K562 (cell line): ENCODE results near the gene PHLDA3. TPM values are rescaled to one million over a fixed set of nuclear protein-coding genes. Genes with fewer than 3 reads are reported as not detected.
A peak's percentile ranks its signal among the peaks of the same experiment; 100 is the strongest.

Experiments
- ATAC-seq: fragments of 200-7000 bp; cut with Tn5 transposase; 3 replicates; pipeline ENCODE4 v1.9.1; 2020; ENCODE audit warnings: moderate library complexity
- BruUV-seq: library from RNA; stranded (reverse); fragments of 400-500 nt; replicated peaks from 2 replicates; lab custom pipeline; 2021; lab: Mats Ljungman, UMichigan
- CTCF ChIA-PET: fragments of 300-600 bp; formaldehyde crosslinking; extraction: SDS; loops from one replicate; lab custom pipeline; 2021; ENCODE audit warnings: low intra/inter-chr PET ratio; lab: Yijun Ruan, JAX
- POLR2A ChIA-PET: fragments of 300-600, 350-650 bp; sonication (Branson Sonifier 250); formaldehyde crosslinking; extraction: SDS; loops from one replicate; lab custom pipeline; 2021; ENCODE audit warnings: antibody characterized with exemption, inconsistent platforms; lab: Yijun Ruan, JAX
- DNase-seq, 4 experiments: peaks; one replicate each; pipeline versions ENCODE4 v3.0.0 to v3.0.0-alpha.2; 2011 to 2018; ENCODE audit warnings: low spot score in 3 of 4, mixed read lengths in 3 of 4; ENCODE audit errors: extremely low read depth in 1 of 4
- FAIRE-seq: peaks from 2 replicates; lab custom pipeline; 2011; peaks lifted over from hg19 to GRCh38; lab: Jason Lieb, UNC
- H2AFZ ChIP-seq: 2 replicates; pipeline ENCODE4 v1.6.0; 2011; ENCODE audit warnings: low read depth, low read length, control low read depth, inconsistent platforms
- H3K27ac ChIP-seq: fragments of 200-600 bp; 3 replicates; pipeline ENCODE4 v1.8.0; 2011; ENCODE audit warnings: low read depth, mild to moderate bottlenecking, control low read depth, inconsistent platforms, low read length, moderate library complexity, mixed read lengths; ENCODE audit errors: extremely low read depth
- H3K27me3 ChIP-seq, 2 experiments: fragments of 300-600 bp in 1 of 2; 2 replicates in 1 of 2; 3 replicates in 1 of 2; pipeline versions ENCODE4 v1.6.0 to v1.8.0; 2011; ENCODE audit warnings: inconsistent platforms in 2 of 2, low read length in 2 of 2, mild to moderate bottlenecking in 1 of 2, mixed read lengths in 1 of 2, moderate library complexity in 1 of 2; ENCODE audit not compliant: control insufficient read depth in 2 of 2, insufficient read depth in 2 of 2
- H3K36me3 ChIP-seq: fragments of 300-600 bp; 3 replicates; pipeline ENCODE4 v1.8.0; 2011; ENCODE audit warnings: mild to moderate bottlenecking, low read length, inconsistent platforms; ENCODE audit not compliant: control insufficient read depth, insufficient read depth
- H3K4me1 ChIP-seq, 2 experiments: fragments of 200-600 bp in 1 of 2; replicated peaks in 1 of 2; 2 replicates in 1 of 2; 3 replicates in 1 of 2; pipeline versions ENCODE4 v1.5.1 to v1.8.0; 2011; ENCODE audit warnings: inconsistent platforms in 2 of 2, low read length in 2 of 2, mild to moderate bottlenecking in 1 of 2, mixed read lengths in 1 of 2, moderate library complexity in 1 of 2; ENCODE audit not compliant: control insufficient read depth in 2 of 2, insufficient read depth in 2 of 2
- H3K4me2 ChIP-seq: 2 replicates; pipeline ENCODE4 v1.6.1; 2011; ENCODE audit warnings: low read length, control low read depth, inconsistent platforms, mixed read lengths; ENCODE audit not compliant: insufficient read depth
- H3K4me3 ChIP-seq: fragments of 200-600 bp; sonication (generic), shearing (Covaris generic); 2 replicates; pipeline ENCODE4 v1.5.1; 2016; ENCODE audit warnings: control low read depth, inconsistent platforms
- H3K79me2 ChIP-seq: fragments of 200-600 bp; 3 replicates; pipeline ENCODE4 v1.8.0; 2011; ENCODE audit warnings: low read length, inconsistent platforms; ENCODE audit not compliant: control insufficient read depth, insufficient read depth
- H3K9ac ChIP-seq, 2 experiments: 2 replicates each; pipeline versions ENCODE4 v1.6.0 to v1.6.1; 2011; ENCODE audit warnings: low read depth in 2 of 2, low read length in 2 of 2, control low read depth in 1 of 2, inconsistent platforms in 1 of 2, mild to moderate bottlenecking in 1 of 2, mixed read lengths in 1 of 2; ENCODE audit not compliant: insufficient read depth in 1 of 2
- H3K9me1 ChIP-seq: one replicate; pipeline ENCODE4 v1.6.0; 2011; ENCODE audit warnings: inconsistent platforms, mild to moderate bottlenecking, low read length, moderate library complexity; ENCODE audit not compliant: control insufficient read depth, insufficient read depth
- H3K9me3 ChIP-seq: replicated peaks from 2 replicates; pipeline ENCODE4 v1.5.1; 2011; ENCODE audit warnings: low read depth, low read length, inconsistent platforms; ENCODE audit not compliant: control insufficient read depth, insufficient read depth
- H4K20me1 ChIP-seq: replicated peaks from 2 replicates; pipeline ENCODE4 v1.6.1; 2011; ENCODE audit warnings: low read length, inconsistent platforms, mixed read lengths; ENCODE audit not compliant: control insufficient read depth, insufficient read depth
- ARID3A ChIP-seq: IDR thresholded peaks from 2 replicates; pipeline ENCODE4 v1.6.1; 2012; ENCODE audit warnings: low read depth, low read length, improper control_type of control experiment, borderline replicate concordance
- CTCF ChIP-seq, 3 experiments: IDR thresholded peaks in 2 of 3; conservative IDR thresholded peaks in 1 of 3; 2 replicates each; pipeline ENCODE4 v1.5.1; 2011 to 2012; ENCODE audit warnings: low read length in 3 of 3, mild to moderate bottlenecking in 3 of 3, control low read depth in 2 of 3, improper control_type of control experiment in 1 of 3, inconsistent platforms in 1 of 3, low read depth in 1 of 3, mixed read lengths in 1 of 3, moderate library complexity in 1 of 3; ENCODE audit not compliant: insufficient read depth in 2 of 3
- IRF9 ChIP-seq: fragments of 450-650 bp; IDR thresholded peaks from 2 replicates; pipeline ENCODE4 v1.6.1; 2016; ENCODE audit warnings: missing biosample characterization, missing genetic modification characterization
- MBD2 ChIP-seq: sonication (generic); IDR thresholded peaks from 2 replicates; pipeline ENCODE4 v1.6.1; 2016; ENCODE audit warnings: low read depth, borderline replicate concordance
- NFIC ChIP-seq: fragments of 450-650 bp; IDR thresholded peaks from 2 replicates; pipeline ENCODE4 v1.6.1; 2017; ENCODE audit warnings: mild to moderate bottlenecking, inconsistent platforms
- NUFIP1 ChIP-seq: fragments of 450-650 bp; IDR thresholded peaks from 2 replicates; pipeline ENCODE4 v1.6.1; 2018; ENCODE audit not compliant: partially characterized antibody
- RAD21 ChIP-seq, 2 experiments: fragments of 250-450 bp in 1 of 2; fragments of 450-650 bp in 1 of 2; sonication (Bioruptor Pico) in 1 of 2; formaldehyde crosslinking in 1 of 2; IDR thresholded peaks in 1 of 2; conservative IDR thresholded peaks in 1 of 2; 2 replicates each; pipeline versions ENCODE4 v1.4.0 to v1.8.0; 2020 to 2022; ENCODE audit warnings: mild to moderate bottlenecking in 2 of 2, moderate library complexity in 1 of 2
- SRF ChIP-seq, 2 experiments: fragments of 250-450, 450-650 bp in 1 of 2; sonication (Bioruptor Pico) in 1 of 2; sonication (generic) in 1 of 2; formaldehyde crosslinking; IDR thresholded peaks; 2 replicates each; pipeline versions ENCODE4 v1.5.0 to v1.5.1; 2020 to 2022; ENCODE audit warnings: mild to moderate bottlenecking in 1 of 2, missing genetic modification reagents in 1 of 2
- WGBS: fragments of 100-300 bp; shearing (Covaris generic); methylation state at CpG from one replicate; pipeline ENCODE4 v1.1.6; 2016; ENCODE audit warnings: low coverage, mixed read lengths; ENCODE audit not compliant: insufficient coverage; ENCODE audit errors: missing lambda C conversion rate; 5-methylcytosine and 5-hydroxymethylcytosine counted together
- in situ Hi-C: fragments of 300-500 bp; cut with MboI; formaldehyde crosslinking; loops from 4 replicates; pipeline ENCODE4 v1.15.0; 2018; ENCODE audit warnings: inconsistent platforms, mixed read lengths
- intact Hi-C: fragments of 100-400 bp; cut with micrococcal nuclease; formaldehyde crosslinking; loops from 2 replicates; pipeline ENCODE4 v1.14.2; 2022
- polyA plus RNA-seq, 8 experiments: library from polyadenylated mRNA; depleted of rRNA in 4 of 8; stranded (reverse) in 5 of 8; unstranded in 3 of 8; fragments of >200 nt; fragmentation: Nextera tagmentation in 2 of 8; fragmentation: Illumina TruSeq in 1 of 8; extraction: Ambion mirVana in 2 of 8; extraction: Trizol in 1 of 8; gene quantifications; 2 replicates each; pipeline versions ENCODE4 v1.2.1 to v1.2.3, GENCODE V29; 2011 to 2014; ENCODE audit warnings: inconsistent platforms in 1 of 8, missing spikeins in 1 of 8
- total RNA-seq, 7 experiments: library from RNA; depleted of rRNA in 6 of 7; stranded (reverse); fragments of >200 nt in 6 of 7; fragmentation: Illumina TruSeq in 2 of 7; extraction: Trizol in 2 of 7; gene quantifications; 2 replicates each; pipeline versions ENCODE4 v1.2.1 to v1.2.3, GENCODE V29; 2011 to 2021; ENCODE audit warnings: low replicate concordance in 1 of 7

The PHLDA3 gene
- total and polyA plus RNA-seq, 9 of the 15 experiments (the other 6 are each of a cell fraction or from before 2014, with no cell fraction given): 0.11 to 0.27 TPM; not detected in 7

- Histone ChIP-seq H3K9me3 (no peaks in the 10 kb centered on the region), H3K4me3 (no peak overlapping the region), H3K4me1 (peaks cover 14 to 26% of the 10 kb centered on the region in 2 experiments), H3K36me3 (no peaks in the 10 kb centered on the region), H3K9me1 (peaks cover 3% of the 10 kb centered on the region), H3K9ac (0 out of 4 replicates have a peak overlapping the region, but pooled peaks of 1 of the 2 experiments have one; percentile 28), H3K4me2 (no peak overlapping the region), H3K27me3 (peaks cover 22 to 33% of the 10 kb centered on the region in 2 experiments; a peak in 4 of 5 replicates), H3K27ac (no peak overlapping the region), H4K20me1 (no peaks in the 10 kb centered on the region), H3K79me2 (no peaks in the 10 kb centered on the region), H2AFZ (no peak overlapping the region)
- FAIRE-seq (no peak), DNase-seq (no peak), ATAC-seq (no peak)
- ChIA-PET POLR2A (interaction anchor here (0.6 kb wide), 1 partner anchor 9 kb away, joined by 3 read pairs; no protein-coding TSS in a partner anchor), CTCF (no interaction called here)
- no TSS peak for BruUV-seq
- WGBS: 9% methylated on average over 9 of the region's 9 CpGs
- intact Hi-C loops: no loop called here
- in situ Hi-C loops: no loop called here
- TF ChIP-seq NFIC (peak; percentile 70; the same call in 1 of the 2 replicates), SRF (CRISPR knock-in tag; IDR thresholded peaks at IDR 0.05) (no peak)
- TF ChIP-seq, all 486 proteins: peak for 1
These were observed 3.2 kb downstream of the PHLDA3 start for GRCh38 chr1:201465698-201466290.

GRCh38 chr1:201463071-201463552 is 5.9 kb downstream of the PHLDA3 start:
- H3K79me2 ChIP-seq: no peaks in the 10 kb centered on the region
- no peaks in the 10 kb centered on the region for H3K9me3 ChIP-seq
- ChIA-PET CTCF (interaction anchor here (1.1 kb wide), 1 partner anchor 50 kb away, joined by 3 read pairs; no protein-coding TSS in a partner anchor), POLR2A (interaction anchor here (0.6 to 1.6 kb wide), 4 partner anchors 14 to 201 kb away, joined by 3 to 4 read pairs (median 4); no protein-coding TSS in a partner anchor)
- no peak overlapping the region for H3K27ac ChIP-seq
- WGBS: 47% methylated on average over 7 of the region's 7 CpGs
- H3K4me1 ChIP-seq: peaks cover 10 to 14% of the 10 kb centered on the region in 2 experiments
- BruUV-seq: no TSS peak
- DNase-seq: peak in 1 of 4 experiments; percentile 19
- H3K9ac ChIP-seq: no peak overlapping the region
- ATAC-seq: peak; percentile 54
- intact Hi-C loops (no loop called here), in situ Hi-C loops (no loop called here)
- H3K9me1 ChIP-seq: peaks cover 1% of the 10 kb centered on the region
- FAIRE-seq: peak; percentile 42
- H3K36me3 ChIP-seq: no peaks in the 10 kb centered on the region
- H2AFZ ChIP-seq: peak overlapping the region; percentile 47; the same call in 1 of the 2 replicates
- peaks cover 2 to 6% of the 10 kb centered on the region in 2 experiments; a peak in 3 of 5 replicates for H3K27me3 ChIP-seq
- no peaks in the 10 kb centered on the region for H4K20me1 ChIP-seq
- H3K4me3 ChIP-seq: no peak overlapping the region
- no peak overlapping the region for H3K4me2 ChIP-seq
- TF ChIP-seq CTCF (IDR thresholded peaks at IDR 0.05 in 2 of 3, conservative IDR thresholded peaks at IDR 0.05 in 1 of 3; ENCODE audit: insufficient read depth in 2 of 3, low read depth in 1 of 3, low read length in 3 of 3) (peak; percentile 23 to 75 (median 44); a peak in 4 of 6 replicates), ARID3A (no peak), RAD21 (CRISPR knock-in tag; conservative IDR thresholded peaks at IDR 0.05 in 1 of 2, IDR thresholded peaks at IDR 0.05 in 1 of 2) (peak in 1 of 2 experiments; percentile 8; a peak in 1 of 4 replicates), MBD2 (no peak), IRF9 (tag) (no peak), NUFIP1 (no peak)
